ENCODE results near the gene MED9.

The MED9 gene

GRCh38 chr17:17538417-17539391 is 61.9 kb downstream of the MED9 start:
- H3K27me3 ChIP-seq (ENCODE audit: control insufficient read depth in 3 of 3, insufficient read depth in 3 of 3, low read depth in 1 of 3, low read length in 3 of 3), result no peaks in the 10 kb centered on the region
- H3K4me1 ChIP-seq (ENCODE audit: control insufficient read depth in 2 of 2, insufficient read depth in 1 of 2, low read depth in 1 of 2, low read length in 2 of 2), result peaks cover 5 to 8% of the 10 kb centered on the region in 2 donors
- no peak overlapping the region for H2AFZ ChIP-seq (ENCODE audit: low read length)
- WGBS, 2 donors (ENCODE audit: extremely low coverage in 2 of 2, insufficient read length in 2 of 2, insufficient replicate concordance in 1 of 2), result no CpG with 5 or more reads among the region's 10 CpGs
- H3K36me3 ChIP-seq (replicated peaks in 1 of 2; ENCODE audit: control insufficient read depth in 2 of 2, insufficient read depth in 2 of 2, low read length in 2 of 2), result no peaks in the 10 kb centered on the region
- H3K18ac ChIP-seq (ENCODE audit: low read length), result no peak overlapping the region
- no peak overlapping the region for H3K14ac ChIP-seq (ENCODE audit: low read length)
- peaks cover 0 to 2% of the 10 kb centered on the region in 2 donors for H3K9me3 ChIP-seq (replicated peaks in 1 of 2; ENCODE audit: control insufficient read depth in 2 of 2, insufficient read depth in 1 of 2, low read depth in 1 of 2, low read length in 2 of 2)
- H3K23ac ChIP-seq (ENCODE audit: low read depth, low read length, poor library complexity), result no peak overlapping the region
- no peak overlapping the region for H2BK120ac ChIP-seq (ENCODE audit: low read depth, low read length)
- no peaks in the 10 kb centered on the region for H3K79me1 ChIP-seq (ENCODE audit: low read depth, low read length)
- H2BK12ac ChIP-seq (ENCODE audit: low read length), result no peak overlapping the region
- no peak overlapping the region for H2BK5ac ChIP-seq (ENCODE audit: low read length)
- no peak overlapping the region for H3K4ac ChIP-seq (ENCODE audit: low read length)
- H2AK5ac ChIP-seq (ENCODE audit: low read depth, low read length), result no peak overlapping the region
- DNase-seq (ENCODE audit: low spot score), result no peak
- H3K4me2 ChIP-seq (ENCODE audit: insufficient read depth, low read length, poor library complexity, severe bottlenecking), result no peak overlapping the region
- H2BK15ac ChIP-seq (ENCODE audit: low read length), result no peak overlapping the region
- no peak overlapping the region for H3K27ac ChIP-seq (replicated peaks; ENCODE audit: low read length)
- no peak overlapping the region for H3K9ac ChIP-seq (ENCODE audit: low read depth, low read length, poor library complexity)
- no peak overlapping the region for H4K91ac ChIP-seq (ENCODE audit: low read depth, low read length, poor library complexity)
- no peak overlapping the region for H4K8ac ChIP-seq (ENCODE audit: low read depth, low read length)
- no peak overlapping the region for H3K4me3 ChIP-seq (ENCODE audit: low read length in 2 of 2)

GRCh38 chr17:17539591-17539990 is 62.8 kb downstream of the MED9 start:
- H3K9me3 ChIP-seq (replicated peaks in 1 of 2; ENCODE audit: control insufficient read depth in 2 of 2, insufficient read depth in 1 of 2, low read depth in 1 of 2, low read length in 2 of 2), result peaks cover 0 to 2% of the 10 kb centered on the region in 2 donors
- H3K79me1 ChIP-seq (ENCODE audit: low read depth, low read length), result no peaks in the 10 kb centered on the region
- no peak overlapping the region for H4K8ac ChIP-seq (ENCODE audit: low read depth, low read length)
- H3K27me3 ChIP-seq (ENCODE audit: control insufficient read depth in 3 of 3, insufficient read depth in 3 of 3, low read depth in 1 of 3, low read length in 3 of 3), result no peaks in the 10 kb centered on the region
- no peak overlapping the region for H3K4me3 ChIP-seq (ENCODE audit: low read length in 2 of 2)
- H2AFZ ChIP-seq (ENCODE audit: low read length), result no peak overlapping the region
- no CpG with 5 or more reads among the region's 10 CpGs for WGBS, 2 donors (ENCODE audit: extremely low coverage in 2 of 2, insufficient read length in 2 of 2, insufficient replicate concordance in 1 of 2)
- no peaks in the 10 kb centered on the region for H3K36me3 ChIP-seq (replicated peaks in 1 of 2; ENCODE audit: control insufficient read depth in 2 of 2, insufficient read depth in 2 of 2, low read length in 2 of 2)
- H3K4me1 ChIP-seq (ENCODE audit: control insufficient read depth in 2 of 2, insufficient read depth in 1 of 2, low read depth in 1 of 2, low read length in 2 of 2), result peaks cover 5 to 8% of the 10 kb centered on the region in 2 donors
- peak overlapping the region; percentile 23 for H2AK5ac ChIP-seq (ENCODE audit: low read depth, low read length)
- H3K9ac ChIP-seq (ENCODE audit: low read depth, low read length, poor library complexity), result peak overlapping the region; percentile 32
- no peak overlapping the region for H2BK5ac ChIP-seq (ENCODE audit: low read length)
- no peak overlapping the region for H3K4me2 ChIP-seq (ENCODE audit: insufficient read depth, low read length, poor library complexity, severe bottlenecking)
- no peak overlapping the region for H2BK12ac ChIP-seq (ENCODE audit: low read length)
- peak overlapping the region; percentile 65 for H3K18ac ChIP-seq (ENCODE audit: low read length)
- peak overlapping the region; percentile 94 for H3K14ac ChIP-seq (ENCODE audit: low read length)
- no peak overlapping the region for H3K4ac ChIP-seq (ENCODE audit: low read length)
- H3K23ac ChIP-seq (ENCODE audit: low read depth, low read length, poor library complexity), result no peak overlapping the region
- H4K91ac ChIP-seq (ENCODE audit: low read depth, low read length, poor library complexity), result no peak overlapping the region
- DNase-seq (ENCODE audit: low spot score), result no peak
- H2BK120ac ChIP-seq (ENCODE audit: low read depth, low read length), result no peak overlapping the region
- H2BK15ac ChIP-seq (ENCODE audit: low read length), result peak overlapping the region; percentile 7
- H3K27ac ChIP-seq (replicated peaks; ENCODE audit: low read length), result no peak overlapping the region

DNA sequence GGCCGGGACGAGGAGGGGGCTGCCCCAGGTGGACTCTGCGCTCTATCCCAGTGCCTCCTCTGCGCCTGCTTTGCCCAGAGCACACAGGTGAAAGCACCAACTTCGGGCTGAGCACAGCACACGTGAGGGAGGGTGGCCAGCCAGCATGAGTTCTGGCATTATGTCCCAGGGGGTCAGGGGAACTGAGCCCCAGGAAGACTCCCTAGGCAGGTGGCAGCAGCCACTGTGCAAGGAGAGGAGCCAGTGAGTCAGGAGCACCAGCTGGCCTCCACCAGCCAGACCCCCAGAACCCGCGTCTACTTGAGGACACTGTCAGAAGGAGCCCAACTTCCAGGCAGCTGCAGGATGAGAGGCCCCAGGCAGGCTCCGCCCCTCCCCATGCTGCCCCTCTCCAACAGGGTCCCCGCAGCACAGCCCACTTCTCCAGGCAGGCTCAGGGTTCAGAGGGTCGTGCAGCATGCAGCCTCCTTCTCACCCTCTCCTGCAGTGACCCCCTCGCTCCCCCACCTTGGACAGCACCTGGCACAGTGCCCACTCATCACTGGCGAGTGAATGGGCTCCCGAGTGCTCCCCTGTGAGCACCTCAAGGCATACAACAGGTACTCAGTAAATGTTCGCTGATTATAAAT is 63.6 kb downstream of the MED9 start:
- no peak for DNase-seq (ENCODE audit: low spot score)
- H3K18ac ChIP-seq (ENCODE audit: low read length), result peak overlapping the region; percentile 65
- WGBS, 2 donors (ENCODE audit: extremely low coverage in 2 of 2, insufficient read length in 2 of 2, insufficient replicate concordance in 1 of 2), result no CpG with 5 or more reads among the region's 15 CpGs

More for the DNA sequence above, 63.6 kb downstream of the MED9 start:
- H3K79me1 ChIP-seq (ENCODE audit: low read depth, low read length), result no peaks in the 10 kb centered on the region
- no peak overlapping the region for H4K8ac ChIP-seq (ENCODE audit: low read depth, low read length)
- H2AK5ac ChIP-seq (ENCODE audit: low read depth, low read length), result peak overlapping the region; percentile 30
- no peaks in the 10 kb centered on the region for H3K36me3 ChIP-seq (replicated peaks in 1 of 2; ENCODE audit: control insufficient read depth in 2 of 2, insufficient read depth in 2 of 2, low read length in 2 of 2)
- H4K91ac ChIP-seq (ENCODE audit: low read depth, low read length, poor library complexity), result no peak overlapping the region
- H3K14ac ChIP-seq (ENCODE audit: low read length), result no peak overlapping the region
- no peak overlapping the region for H3K27ac ChIP-seq (replicated peaks; ENCODE audit: low read length)
- H2BK120ac ChIP-seq (ENCODE audit: low read depth, low read length), result no peak overlapping the region
- H3K4me1 ChIP-seq (ENCODE audit: control insufficient read depth in 2 of 2, insufficient read depth in 1 of 2, low read depth in 1 of 2, low read length in 2 of 2), result peaks cover 5 to 8% of the 10 kb centered on the region in 2 donors
- H3K9ac ChIP-seq (ENCODE audit: low read depth, low read length, poor library complexity), result peak overlapping the region; percentile 53
- peak overlapping the region; percentile 43 for H2BK5ac ChIP-seq (ENCODE audit: low read length)
- no peak overlapping the region for H3K4me3 ChIP-seq (ENCODE audit: low read length in 2 of 2)
- no peaks in the 10 kb centered on the region for H3K27me3 ChIP-seq (ENCODE audit: control insufficient read depth in 3 of 3, insufficient read depth in 3 of 3, low read depth in 1 of 3, low read length in 3 of 3)
- H3K4ac ChIP-seq (ENCODE audit: low read length), result no peak overlapping the region
- H3K23ac ChIP-seq (ENCODE audit: low read depth, low read length, poor library complexity), result no peak overlapping the region
- peak overlapping the region; percentile 35 for H2BK12ac ChIP-seq (ENCODE audit: low read length)
- H3K9me3 ChIP-seq (replicated peaks in 1 of 2; ENCODE audit: control insufficient read depth in 2 of 2, insufficient read depth in 1 of 2, low read depth in 1 of 2, low read length in 2 of 2), result peaks cover 0 to 2% of the 10 kb centered on the region in 2 donors
- H2AFZ ChIP-seq (ENCODE audit: low read length), result peak overlapping the region; percentile 47
- H2BK15ac ChIP-seq (ENCODE audit: low read length), result peak overlapping the region; percentile 7
- no peak overlapping the region for H3K4me2 ChIP-seq (ENCODE audit: insufficient read depth, low read length, poor library complexity, severe bottlenecking)
